LHCN-M2 (cell line): ENCODE results near the gene ENGASE. TPM values are rescaled to one million over a fixed set of nuclear protein-coding genes. Genes with fewer than 3 reads are reported as not detected.
A peak's percentile ranks its signal among the peaks of the same experiment; 100 is the strongest.
"Not testable (repeated sequence)": the region's sequence is repeated elsewhere in the genome, so short reads cannot be mapped to it uniquely, and the experiment has no call there.

ENCODE experiments used
- DNase-seq: peaks from one replicate; pipeline ENCODE4 v3.0.0-alpha.2; 2012; ENCODE audit warnings: low read depth
- total RNA-seq: library from RNA; depleted of rRNA; stranded (reverse); fragments of >200 nt; gene quantifications from 2 replicates; pipeline ENCODE4 v1.2.3, GENCODE V29; 2014

The ENGASE gene
- total RNA-seq, 1 experiment from 2014 or later = 7.6 TPM

GRCh38 chr17:79053251-79053925 is 21.2 kb upstream of the ENGASE start:
- peak; percentile 58 for DNase-seq

- no peak for DNase-seq
Measured at GRCh38 chr17:79054200-79054960, 20.2 kb upstream of the ENGASE start.

- DNase-seq = no peak
Measured at GRCh38 chr17:79055197-79055596, 19.4 kb upstream of the ENGASE start.

GRCh38 chr17:79057737-79058385 is 16.8 kb upstream of the ENGASE start:
- DNase-seq = no peak

GRCh38 chr17:79062691-79063090 is 11.9 kb upstream of the ENGASE start:
- DNase-seq = no peak

GRCh38 chr17:79064026-79064425 is 10.6 kb upstream of the ENGASE start:
- no peak for DNase-seq

GRCh38 chr17:79065105-79065670 is 9.4 kb upstream of the ENGASE start:
- peak; percentile 40 for DNase-seq

GRCh38 chr17:79066963-79067362 is 7.7 kb upstream of the ENGASE start:
- DNase-seq = no peak

GRCh38 chr17:79070266-79070880 is 4.3 kb upstream of the ENGASE start:
- no peak for DNase-seq

- DNase-seq = no peak
Measured at GRCh38 chr17:79071161-79071740, 3.4 kb upstream of the ENGASE start.

GRCh38 chr17:79072544-79072943 is 2.1 kb upstream of the ENGASE start:
- no peak for DNase-seq

- DNase-seq = no peak
Measured at GRCh38 chr17:79073016-79073705, 1.5 kb upstream of the ENGASE start.

GRCh38 chr17:79073706-79074088 is 927 bp upstream of the ENGASE start:
- DNase-seq = no peak

- not testable (repeated sequence) for DNase-seq
Measured at GRCh38 chr17:79074121-79074648, 439 bp upstream of the ENGASE start.

GRCh38 chr17:79075446-79075750 is 774 bp downstream of the ENGASE start:
- no peak for DNase-seq

- DNase-seq = no peak
Measured at GRCh38 chr17:79075861-79076406, 1.3 kb downstream of the ENGASE start.

GRCh38 chr17:79077587-79077986 is 3.0 kb downstream of the ENGASE start:
- DNase-seq = no peak

- DNase-seq = no peak
Measured at GRCh38 chr17:79078476-79079190, 4.0 kb downstream of the ENGASE start.

GRCh38 chr17:79079421-79080200 is 5.0 kb downstream of the ENGASE start:
- DNase-seq = no peak
